Stimulated activated CD4-positive, alpha-beta T cell treated with anti-CD3 and anti-CD28 coated beads, Interleukin-12 subunit alpha, Interleukin-12 subunit beta, amount 100 ng/mL, for 48 hours (primary cell): ENCODE measurements around the gene MRPL21.
"Not testable (repeated sequence)": the region's sequence is repeated elsewhere in the genome, so short reads cannot be mapped to it uniquely, and the experiment has no call there.

Experiments
- DNase-seq, 3 donors: peaks; one replicate each; pipeline ENCODE4 v3.0.0-alpha.2; 2020; ENCODE audit warnings: low read depth in 2 of 3, low spot score in 1 of 3

MRPL21 gene

GRCh38 chr11:68872216-68873003 lies 31.2 kb downstream of the MRPL21 start:
- DNase-seq: no peak

DNA sequence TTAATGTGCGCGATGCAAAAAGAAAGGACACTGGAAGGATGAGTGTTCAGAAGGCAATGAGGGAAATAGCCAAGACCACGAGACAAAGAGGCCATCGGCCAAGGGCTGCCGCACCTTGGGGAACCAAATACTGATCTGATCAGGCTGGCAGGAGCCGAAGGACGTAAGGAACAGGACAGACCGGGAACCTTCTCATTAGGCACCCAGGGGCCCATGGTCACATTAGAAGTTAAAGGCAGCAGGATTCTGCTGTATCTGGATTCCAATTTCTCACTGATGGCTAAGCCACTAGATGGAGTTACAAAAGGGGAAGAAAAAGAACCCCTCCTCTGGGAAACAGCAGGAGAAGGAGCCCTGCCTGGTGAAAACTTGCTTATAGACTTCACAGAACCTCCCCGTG lies 33.2 kb downstream of the MRPL21 start:
- DNase-seq: no peak

DNA sequence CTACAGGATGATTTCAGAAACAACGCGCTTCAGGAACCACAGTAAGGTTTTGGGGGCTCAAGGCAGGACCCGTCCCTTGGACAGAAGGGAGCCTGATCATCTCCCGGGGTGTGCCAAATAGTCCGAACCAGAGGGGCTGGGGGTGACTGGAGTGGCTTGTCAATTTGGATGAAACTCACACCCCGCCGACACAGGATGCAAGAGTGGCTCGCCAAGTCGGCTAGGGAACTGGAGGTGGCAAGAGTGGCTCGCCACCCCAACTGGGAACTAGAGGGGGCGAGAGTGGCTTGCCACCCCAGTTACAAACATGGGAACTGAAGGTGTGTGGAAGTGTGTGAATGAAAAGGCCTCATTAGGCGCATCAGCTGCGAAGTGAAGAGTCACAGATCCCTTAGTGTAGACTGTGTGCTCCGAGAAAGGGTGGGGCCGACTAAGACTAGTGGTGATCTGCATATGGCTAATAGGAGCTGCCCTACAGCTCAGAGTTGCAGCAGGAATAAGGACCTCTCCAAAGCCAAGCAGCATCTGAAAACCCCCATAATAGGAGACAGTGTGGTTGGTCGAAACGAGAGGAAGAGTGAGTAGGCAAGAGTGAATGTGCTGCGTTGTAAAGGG lies 35.3 kb downstream of the MRPL21 start:
- no peak for DNase-seq

DNA sequence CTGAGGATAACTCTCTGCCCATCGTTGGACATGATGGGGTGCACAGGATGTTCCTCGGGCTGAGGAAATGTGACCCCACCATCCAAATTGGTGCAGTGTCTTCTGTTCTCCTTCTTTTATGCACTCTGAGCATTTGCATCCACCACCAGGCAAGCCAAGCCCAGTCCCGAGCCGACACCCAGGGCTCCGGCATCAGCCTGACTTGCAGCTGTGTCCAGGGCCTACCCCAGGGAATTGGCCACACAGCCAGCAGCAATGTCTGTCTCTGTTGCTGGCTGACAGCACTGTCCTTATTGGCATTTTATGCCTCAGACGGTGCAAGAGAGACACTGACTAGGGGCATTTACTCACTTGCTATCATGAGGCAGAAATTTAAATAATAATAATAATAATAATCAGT lies 36.6 kb downstream of the MRPL21 start:
- DNase-seq: no peak

GRCh38 chr11:68865241-68865640 lies 38.4 kb downstream of the MRPL21 start:
- DNase-seq: no peak

- no peak for DNase-seq
Observed at GRCh38 chr11:68863553-68864265, 39.9 kb downstream of the MRPL21 start.

DNA sequence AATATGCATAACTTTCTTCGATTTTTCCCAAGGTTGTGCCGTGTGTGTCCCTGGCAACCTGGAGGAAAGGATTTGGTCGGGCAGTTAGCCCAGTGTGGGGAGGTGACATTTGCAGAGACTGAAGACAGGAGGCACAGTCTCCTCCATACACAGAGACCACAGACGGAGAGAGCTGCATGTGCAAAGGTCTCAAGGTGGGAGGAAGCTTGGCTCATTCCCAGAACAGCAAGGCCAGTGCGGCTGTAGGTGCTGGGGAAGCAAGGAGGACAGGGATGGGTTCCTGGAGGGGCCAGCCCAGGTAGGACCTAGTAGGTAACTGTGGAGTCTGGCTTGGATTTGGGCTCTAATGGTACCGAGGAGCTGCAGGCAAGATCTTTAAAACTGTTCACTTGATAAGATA lies 41.2 kb downstream of the MRPL21 start:
- DNase-seq: no peak

DNA sequence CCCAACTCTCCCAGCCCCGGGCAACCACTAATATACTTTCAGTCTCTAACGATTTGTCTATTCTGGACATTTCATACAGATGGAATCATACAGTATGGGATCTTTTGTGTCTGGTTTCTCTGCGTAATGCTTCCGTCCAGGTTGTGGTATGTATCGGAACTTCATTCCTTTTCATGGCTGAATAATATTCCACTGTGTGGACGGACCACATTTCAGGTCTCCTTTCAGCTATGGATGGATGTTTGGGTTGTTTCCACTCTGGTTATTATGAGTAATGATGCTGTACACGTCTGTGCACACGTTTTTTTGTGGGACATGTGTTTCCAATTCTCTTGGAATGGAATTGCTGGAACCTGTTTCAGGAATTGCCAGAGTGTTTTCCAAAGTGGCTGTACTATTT lies 44.5 kb downstream of the MRPL21 start:
- no peak for DNase-seq

- no peak for DNase-seq
Observed at GRCh38 chr11:68857037-68857586, 46.5 kb downstream of the MRPL21 start.

DNA sequence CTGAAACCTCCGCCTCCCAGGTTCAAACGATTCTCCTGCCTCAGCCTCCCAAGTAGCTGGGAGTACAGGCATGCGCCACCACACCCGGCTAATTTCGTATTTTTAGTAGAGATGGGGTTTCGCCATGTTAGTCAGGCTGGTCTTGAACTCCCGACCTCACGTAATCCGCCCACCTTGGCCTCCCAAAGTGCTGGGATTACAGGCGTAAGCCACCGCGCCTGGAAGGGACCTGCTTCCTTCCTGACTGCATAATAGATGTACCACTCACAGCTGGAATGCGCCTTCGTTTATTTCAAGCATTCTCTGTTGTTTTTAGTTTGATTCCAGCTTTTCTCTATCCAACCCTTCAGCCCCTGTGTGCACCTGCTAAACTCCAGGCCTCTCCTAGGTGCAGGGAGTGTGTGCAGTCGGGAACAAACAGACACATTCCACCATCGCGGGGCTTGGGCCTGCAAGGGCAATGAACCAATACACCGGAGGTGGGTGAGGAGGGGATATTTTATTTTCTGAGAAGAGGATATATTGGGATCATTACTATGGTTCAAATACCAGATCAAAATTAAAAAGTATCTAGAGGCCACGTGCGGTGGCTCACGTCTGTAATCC lies 47.1 kb downstream of the MRPL21 start:
- not testable (repeated sequence) for DNase-seq

DNA sequence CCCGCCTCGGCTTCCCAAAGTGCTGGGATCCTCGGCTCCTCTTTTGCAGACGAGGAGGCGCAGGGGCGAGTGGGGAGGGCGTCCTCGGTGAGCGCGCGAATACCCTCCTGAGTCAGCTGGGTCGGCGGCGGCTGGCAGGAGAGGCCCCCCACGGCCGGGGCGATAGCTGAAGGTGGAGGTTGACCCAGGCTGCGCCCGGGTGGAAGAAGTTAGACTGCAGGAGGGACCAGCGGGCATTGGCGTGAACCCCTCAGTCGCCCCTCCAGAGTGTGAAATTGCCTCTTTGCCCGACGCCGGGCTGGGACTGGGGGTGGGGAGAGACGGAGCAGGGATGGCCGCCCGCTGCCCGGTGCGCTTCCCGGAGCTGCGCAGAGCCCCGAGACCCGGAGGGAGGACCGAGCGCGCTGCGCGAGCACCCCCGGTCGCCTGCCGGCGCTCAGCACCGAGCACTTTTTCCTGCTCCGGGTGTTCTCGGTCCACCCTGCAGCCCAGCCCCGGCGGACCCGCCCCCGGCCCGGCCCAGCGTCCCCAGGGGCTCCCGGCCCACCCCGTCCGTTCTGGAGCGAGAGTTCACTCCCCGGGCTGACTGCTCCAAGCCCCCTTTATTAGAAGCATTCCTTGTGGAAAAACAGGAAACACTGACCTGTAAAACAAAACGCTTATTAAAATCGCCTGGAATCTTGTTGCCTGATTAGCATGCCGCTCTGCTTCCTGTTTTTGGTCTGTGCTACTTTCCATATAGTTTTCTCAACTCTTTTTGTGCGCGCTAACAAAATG lies 48.2 kb downstream of the MRPL21 start:
- DNase-seq: no peak

- no peak for DNase-seq
Observed at GRCh38 chr11:68854273-68854958, 49.2 kb downstream of the MRPL21 start.

GRCh38 chr11:68852628-68853027 lies 51.0 kb downstream of the MRPL21 start:
- DNase-seq: no peak

GRCh38 chr11:68848429-68848828 lies 55.2 kb downstream of the MRPL21 start:
- DNase-seq: no peak

DNA sequence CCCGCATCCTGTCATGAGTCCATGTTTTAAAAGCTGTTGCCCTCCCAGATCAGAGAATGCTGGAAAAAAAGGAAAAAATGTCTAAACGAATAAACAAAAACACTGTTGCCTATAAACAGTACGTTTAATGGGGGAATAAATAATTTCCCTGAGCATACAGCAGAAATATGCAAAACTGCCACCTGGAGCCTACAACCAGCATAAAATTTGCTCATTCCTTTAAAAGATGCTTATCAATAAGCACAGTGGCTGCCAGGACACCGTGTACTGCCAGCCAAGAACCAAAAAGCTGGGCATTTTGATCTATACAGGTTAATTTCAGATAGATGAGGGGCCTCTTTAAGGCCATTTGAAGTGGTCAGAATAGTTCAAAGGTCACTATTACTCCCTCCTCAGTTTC lies 56.2 kb downstream of the MRPL21 start:
- DNase-seq: no peak

DNA sequence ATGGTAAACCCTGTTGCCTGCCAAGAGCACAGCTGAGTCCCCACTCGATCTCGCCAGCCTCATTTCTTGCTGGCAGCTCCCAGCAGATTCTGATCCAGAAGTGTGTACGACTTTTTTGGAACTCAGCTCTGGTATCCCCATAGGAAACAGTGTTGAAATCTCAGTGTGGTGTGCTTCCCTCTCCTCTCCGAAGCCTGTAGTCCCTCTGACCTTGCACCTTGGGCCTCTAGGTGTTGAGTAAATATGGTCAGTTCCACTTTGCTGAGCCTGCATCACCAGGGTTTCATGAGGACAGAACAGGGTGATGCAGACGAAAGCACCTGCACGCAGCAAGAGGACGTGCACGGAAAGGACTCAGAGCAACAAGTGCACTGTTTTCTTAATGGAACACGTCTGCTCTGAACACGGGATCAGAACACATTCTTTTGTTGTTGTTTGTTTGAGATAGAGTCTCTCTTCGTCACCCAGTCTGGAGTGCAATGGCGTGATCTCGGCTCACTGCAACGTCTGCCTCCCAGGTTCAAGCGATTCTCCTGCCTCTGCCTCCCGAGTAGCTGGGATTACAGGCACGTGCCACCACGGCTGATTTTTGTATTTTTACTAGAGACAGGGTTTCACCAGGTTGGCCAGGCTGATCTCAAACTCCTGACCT lies 58.2 kb downstream of the MRPL21 start:
- no peak for DNase-seq

GRCh38 chr11:68844801-68845200 lies 58.8 kb downstream of the MRPL21 start:
- no peak for DNase-seq

DNA sequence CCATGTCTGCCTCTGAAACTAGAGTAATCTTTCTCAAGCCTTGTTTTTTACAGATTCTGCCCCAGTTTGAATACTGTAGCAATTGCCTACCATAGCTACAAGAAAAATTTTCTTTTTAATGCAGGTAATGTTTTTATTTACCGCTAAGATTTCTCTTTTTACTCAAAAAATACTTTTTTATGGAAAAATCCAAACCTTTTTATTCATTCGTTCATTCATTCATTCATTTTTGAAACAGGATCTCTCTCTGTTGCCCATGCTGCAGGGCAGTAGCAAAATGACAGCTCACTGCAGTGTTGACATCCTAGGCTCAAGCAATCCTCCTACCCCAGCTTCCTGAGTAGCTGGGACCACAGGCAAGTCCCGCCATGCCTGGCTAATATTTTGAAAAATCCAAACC lies 59.3 kb downstream of the MRPL21 start:
- no peak for DNase-seq

DNA sequence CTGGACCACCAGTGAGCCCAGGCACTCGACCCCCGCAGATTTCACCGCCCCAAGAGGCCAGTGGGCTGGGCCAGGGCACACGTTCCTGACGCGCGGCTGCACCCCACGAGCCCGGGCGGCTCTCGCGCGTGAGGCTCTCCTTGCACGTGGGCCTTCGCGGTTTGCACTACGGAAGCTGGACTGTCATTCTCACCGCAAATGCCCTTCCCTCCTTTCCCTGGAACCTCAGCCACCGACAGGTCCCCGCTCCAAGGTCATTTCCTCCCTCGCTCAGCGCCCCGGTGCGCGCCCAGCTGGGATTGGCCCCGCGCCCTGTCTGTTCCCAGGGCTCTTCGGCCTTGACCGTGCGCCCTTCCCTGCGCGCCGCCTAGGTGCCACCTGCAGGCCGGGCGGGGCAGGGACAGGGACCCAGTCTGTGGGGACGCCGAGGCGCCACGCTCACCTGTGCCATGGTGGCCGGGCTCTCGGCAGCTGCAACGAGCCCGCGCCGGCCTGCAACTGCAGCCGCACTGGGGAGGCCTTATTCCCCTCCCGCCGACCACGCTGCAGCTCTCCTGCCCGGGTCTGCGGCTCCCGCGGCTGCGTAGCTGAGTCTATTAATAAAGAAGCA lies 59.8 kb downstream of the MRPL21 start:
- DNase-seq: peak in 2 of 3 donors; percentile 61 to 71
